ENCODE data around the gene DENND1C. TPM values are rescaled to one million over a fixed set of nuclear protein-coding genes. Genes with fewer than 3 reads are reported as not detected.

Gene DENND1C
- total RNA-seq, 1 experiment from 2014 or later: not detected

- no peaks in the 10 kb centered on the region for H3K9me3 ChIP-seq (ENCODE audit: low read length)
- no peak for TF ChIP-seq EZH2phosphoT487 (IDR thresholded peaks at IDR 0.05; ENCODE audit: borderline replicate concordance, low read length)
- no peak for TF ChIP-seq EZH2 (IDR thresholded peaks at IDR 0.05; ENCODE audit: low read length, unreplicated experiment)
- no peak for ATAC-seq
- H3K36me3 ChIP-seq (ENCODE audit: low read depth, low read length): peaks cover 39% of the 10 kb centered on the region
- H4K20me1 ChIP-seq (ENCODE audit: low read length): peaks cover 52% of the 10 kb centered on the region
- DNase-seq: peak; percentile 50
- ChIA-PET POLR2A (ENCODE audit: unreplicated experiment) (no interaction called here), CTCF (no interaction called here)
- H3K4me3 ChIP-seq (ENCODE audit: low read length): peak overlapping the region; percentile 82
- peaks cover 17% of the 10 kb centered on the region; the same call in 1 of the 2 replicates for H3K4me1 ChIP-seq (ENCODE audit: insufficient read depth, low read length)
- H3K4me2 ChIP-seq (ENCODE audit: low read length): peak overlapping the region; percentile 98
- H3K79me2 ChIP-seq (ENCODE audit: low read length): peaks cover 53% of the 10 kb centered on the region
- no peaks in the 10 kb centered on the region for H3K27me3 ChIP-seq (ENCODE audit: low read length)
- no peak overlapping the region; the same call in 1 of the 2 replicates for H3K27ac ChIP-seq (ENCODE audit: low read length)
- H3F3A ChIP-seq (ENCODE audit: low read length, unreplicated experiment): no peaks in the 10 kb centered on the region
- no peak overlapping the region for H2AFZ ChIP-seq (ENCODE audit: low read length)
- peak overlapping the region; percentile 92 for H3K9ac ChIP-seq (ENCODE audit: low read length)
- TSS peak; percentile 45 for BruUV-seq (replicated peaks)
- intact Hi-C loops (cut with micrococcal nuclease): no loop called here
- no peaks in the 10 kb centered on the region for H3K9me2 ChIP-seq (replicated peaks; ENCODE audit: low read length)
Measured at GRCh38 chr19:6423499-6424194, 57.9 kb downstream of the DENND1C start.

GRCh38 chr19:6421075-6422014 lies 60.2 kb downstream of the DENND1C start:
- Histone ChIP-seq H3K36me3 (ENCODE audit: low read depth, low read length) (peaks cover 62% of the 10 kb centered on the region), H3K9me3 (ENCODE audit: low read length) (no peaks in the 10 kb centered on the region), H2AFZ (ENCODE audit: low read length) (no peak overlapping the region), H3K4me2 (ENCODE audit: low read length) (no peak overlapping the region), H3K4me3 (ENCODE audit: low read length) (no peak overlapping the region), H3K27ac (ENCODE audit: low read length) (no peak overlapping the region), H3K79me2 (ENCODE audit: low read length) (peaks cover 53% of the 10 kb centered on the region), H3F3A (ENCODE audit: low read length, unreplicated experiment) (no peaks in the 10 kb centered on the region), H3K4me1 (ENCODE audit: insufficient read depth, low read length) (peaks cover 17% of the 10 kb centered on the region; the same call in 1 of the 2 replicates), H3K9ac (ENCODE audit: low read length) (no peak overlapping the region), H3K27me3 (ENCODE audit: low read length) (no peaks in the 10 kb centered on the region), H4K20me1 (ENCODE audit: low read length) (peaks cover 61% of the 10 kb centered on the region), H3K9me2 (replicated peaks; ENCODE audit: low read length) (no peaks in the 10 kb centered on the region)
- ATAC-seq: no peak
- DNase-seq: no peak
- ChIA-PET CTCF (interaction anchor here (0.5 kb wide), 1 partner anchor 648 kb away, joined by 3 read pairs; the partner anchor contains the start of gene ZNF557), POLR2A (ENCODE audit: unreplicated experiment) (no interaction called here)
- intact Hi-C loops (cut with micrococcal nuclease): no loop called here
- no TSS peak for BruUV-seq (replicated peaks)
- TF ChIP-seq CTCF (conservative IDR thresholded peaks at IDR 0.05; ENCODE audit: low read depth, low read length) (no peak), EZH2 (IDR thresholded peaks at IDR 0.05; ENCODE audit: low read length, unreplicated experiment) (no peak), EZH2phosphoT487 (IDR thresholded peaks at IDR 0.05; ENCODE audit: borderline replicate concordance, low read length) (no peak)

GRCh38 chr19:6418562-6418932 lies 63.0 kb downstream of the DENND1C start:
- CTCF ChIA-PET: no interaction called here
- no peak overlapping the region for H3K9ac ChIP-seq (ENCODE audit: low read length)

More at GRCh38 chr19:6418562-6418932, 63.0 kb downstream of the DENND1C start:
- ATAC-seq (no peak), DNase-seq (no peak)
- Histone ChIP-seq H3K27me3 (ENCODE audit: low read length) (no peaks in the 10 kb centered on the region), H3K4me2 (ENCODE audit: low read length) (no peak overlapping the region), H3K9me2 (replicated peaks; ENCODE audit: low read length) (no peaks in the 10 kb centered on the region), H3K9me3 (ENCODE audit: low read length) (no peaks in the 10 kb centered on the region), H3F3A (ENCODE audit: low read length, unreplicated experiment) (no peaks in the 10 kb centered on the region), H4K20me1 (ENCODE audit: low read length) (peaks cover 56% of the 10 kb centered on the region), H3K79me2 (ENCODE audit: low read length) (peaks cover 47% of the 10 kb centered on the region), H3K4me1 (ENCODE audit: insufficient read depth, low read length) (peaks cover 12% of the 10 kb centered on the region; the same call in 1 of the 2 replicates), H3K36me3 (ENCODE audit: low read depth, low read length) (peaks cover 85% of the 10 kb centered on the region), H2AFZ (ENCODE audit: low read length) (no peak overlapping the region), H3K27ac (ENCODE audit: low read length) (no peak overlapping the region), H3K4me3 (ENCODE audit: low read length) (no peak overlapping the region)
- POLR2A ChIA-PET (ENCODE audit: unreplicated experiment): no interaction called here
- TF ChIP-seq EZH2phosphoT487 (IDR thresholded peaks at IDR 0.05; ENCODE audit: borderline replicate concordance, low read length) (no peak), EZH2 (IDR thresholded peaks at IDR 0.05; ENCODE audit: low read length, unreplicated experiment) (no peak), CTCF (conservative IDR thresholded peaks at IDR 0.05; ENCODE audit: low read depth, low read length) (no peak)
- intact Hi-C loops (cut with micrococcal nuclease): no loop called here
- no TSS peak for BruUV-seq (replicated peaks)
